T47D (cell line): ENCODE data around the gene EIPR1.

Experiments
- DNase-seq, 2 experiments: peaks; one replicate each; pipeline versions ENCODE4 v3.0.0 to v3.0.0-alpha.2; 2011 to 2012; ENCODE audit warnings: low read depth in 1 of 2, low spot score in 1 of 2
- JUND ChIP-seq: IDR thresholded peaks from 2 replicates; pipeline ENCODE4 v1.6.1; 2012; ENCODE audit warnings: low read depth
- in situ Hi-C: cut with HindIII; loops from 2 replicates; pipeline ENCODE4 v1.10.0; 2016; ENCODE audit warnings: low sequenced_read_pairs, low pct_unique_long_range_greater_than_20kb

EIPR1 gene

DNA sequence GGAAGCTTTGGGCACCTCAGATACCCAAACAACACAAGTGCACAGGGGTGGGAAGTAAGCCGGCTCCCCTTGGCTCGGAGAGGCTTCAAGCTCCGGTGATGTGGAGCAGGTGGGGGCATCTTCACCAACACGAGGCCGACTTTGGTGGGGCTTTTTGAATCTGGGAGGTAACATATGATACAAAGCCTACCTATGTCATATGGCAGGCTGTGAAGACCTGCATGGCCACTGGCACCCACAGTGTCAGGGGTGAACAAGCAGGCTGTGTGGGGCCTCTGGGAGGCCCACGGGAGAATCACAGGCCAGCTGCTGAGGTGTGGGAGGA lies 109.0 kb downstream of the EIPR1 start:
- in situ Hi-C loops = no loop called here
- DNase-seq = no peak
- TF ChIP-seq JUND = no peak

DNA sequence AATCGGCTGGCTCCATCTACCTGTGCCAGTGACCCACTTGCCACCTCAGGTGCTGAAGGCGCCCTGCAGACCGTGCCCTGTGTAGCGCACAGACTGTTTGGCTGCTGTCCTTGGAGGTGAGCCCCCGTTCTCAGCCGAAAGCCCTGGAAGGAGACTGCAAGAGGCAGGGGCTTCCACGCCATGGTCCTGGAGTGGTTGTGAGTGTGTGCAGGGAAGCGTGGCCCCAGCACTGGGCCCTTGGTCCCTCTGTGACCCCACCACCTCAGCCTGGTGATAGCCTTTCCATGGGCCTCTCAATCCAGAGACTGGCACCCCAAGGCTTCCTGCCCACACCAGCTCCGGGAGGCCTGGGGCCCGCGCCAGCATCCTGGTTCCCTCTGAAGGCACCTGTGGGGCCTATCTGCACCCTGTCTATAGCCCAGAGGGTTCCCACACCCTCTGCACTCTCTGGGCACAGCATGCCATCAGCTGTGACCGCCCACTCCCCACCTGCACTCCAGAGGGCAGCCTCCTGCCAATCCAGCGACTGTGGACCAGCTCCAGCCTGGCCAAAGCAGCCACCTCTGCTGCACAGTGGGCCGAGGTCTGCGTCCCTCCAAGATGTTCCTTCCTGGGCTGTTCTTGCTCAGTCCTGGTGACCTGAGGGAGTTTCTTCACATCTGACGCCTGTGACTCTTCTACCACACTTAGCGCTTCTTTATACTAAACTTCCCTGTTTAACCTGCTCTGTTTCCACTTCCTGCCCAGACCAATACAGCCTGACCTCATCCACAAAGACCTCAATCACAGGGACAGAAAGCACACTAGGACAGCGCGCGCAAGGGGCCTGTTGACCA lies 109.5 kb downstream of the EIPR1 start:
- no peak for TF ChIP-seq JUND
- in situ Hi-C loops = no loop called here
- no peak for DNase-seq

- DNase-seq = no peak
These were observed 110.4 kb downstream of the EIPR1 start for GRCh38 chr2:3266925-3267867.

DNA sequence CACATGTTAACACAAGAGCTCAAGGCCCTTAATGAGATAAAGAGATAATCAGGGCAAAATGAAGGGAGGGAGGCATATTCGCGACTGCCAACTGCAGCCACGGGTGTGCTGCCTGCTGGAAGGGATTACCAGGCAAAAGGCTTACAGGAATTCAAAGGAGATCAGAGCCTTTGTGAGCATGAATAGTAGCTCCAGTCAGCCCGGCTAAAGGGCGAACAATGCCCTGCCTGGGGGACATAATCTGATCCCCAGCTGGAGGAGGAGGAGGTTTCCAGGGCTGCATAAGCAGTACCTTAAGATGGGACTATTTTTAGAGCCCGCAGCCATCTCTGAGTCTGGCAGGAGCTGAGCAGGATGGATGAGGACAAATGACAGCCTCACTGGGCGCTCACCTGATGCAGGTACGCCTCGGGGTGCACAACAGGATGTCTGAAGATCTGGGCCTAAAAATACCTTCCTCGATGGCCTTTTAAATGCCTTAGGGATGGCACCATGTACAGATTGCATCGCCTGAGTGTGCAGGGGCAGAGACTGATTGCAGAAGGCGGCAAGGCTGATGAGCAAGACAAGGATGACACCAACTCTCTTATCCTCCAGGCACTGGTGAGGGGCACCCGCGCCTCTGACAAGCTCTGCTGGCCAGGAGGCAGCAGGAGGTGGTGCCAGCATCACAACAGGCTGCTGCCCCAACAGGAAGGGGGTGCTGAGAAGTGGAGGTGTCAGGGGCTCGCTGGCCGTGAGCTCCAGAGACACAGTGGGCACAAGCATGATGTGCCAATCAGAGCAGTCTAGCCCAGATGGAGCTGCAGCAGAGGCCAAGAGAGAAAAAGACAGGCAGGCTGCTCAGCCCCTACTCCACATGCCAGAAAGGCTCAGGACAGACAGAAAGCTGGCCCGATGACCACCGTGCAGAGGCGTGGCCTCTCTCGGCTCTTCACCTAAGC lies 111.4 kb downstream of the EIPR1 start:
- no peak for TF ChIP-seq JUND
- DNase-seq = no peak
- in situ Hi-C loops = no loop called here

More at GRCh38 chr2:3266925-3267867, 110.4 kb downstream of the EIPR1 start:
- in situ Hi-C loops = no loop called here
- no peak for TF ChIP-seq JUND

- no peak for DNase-seq
- in situ Hi-C loops = no loop called here
- TF ChIP-seq JUND = no peak
These were observed 112.1 kb downstream of the EIPR1 start for GRCh38 chr2:3265471-3265870.

DNA sequence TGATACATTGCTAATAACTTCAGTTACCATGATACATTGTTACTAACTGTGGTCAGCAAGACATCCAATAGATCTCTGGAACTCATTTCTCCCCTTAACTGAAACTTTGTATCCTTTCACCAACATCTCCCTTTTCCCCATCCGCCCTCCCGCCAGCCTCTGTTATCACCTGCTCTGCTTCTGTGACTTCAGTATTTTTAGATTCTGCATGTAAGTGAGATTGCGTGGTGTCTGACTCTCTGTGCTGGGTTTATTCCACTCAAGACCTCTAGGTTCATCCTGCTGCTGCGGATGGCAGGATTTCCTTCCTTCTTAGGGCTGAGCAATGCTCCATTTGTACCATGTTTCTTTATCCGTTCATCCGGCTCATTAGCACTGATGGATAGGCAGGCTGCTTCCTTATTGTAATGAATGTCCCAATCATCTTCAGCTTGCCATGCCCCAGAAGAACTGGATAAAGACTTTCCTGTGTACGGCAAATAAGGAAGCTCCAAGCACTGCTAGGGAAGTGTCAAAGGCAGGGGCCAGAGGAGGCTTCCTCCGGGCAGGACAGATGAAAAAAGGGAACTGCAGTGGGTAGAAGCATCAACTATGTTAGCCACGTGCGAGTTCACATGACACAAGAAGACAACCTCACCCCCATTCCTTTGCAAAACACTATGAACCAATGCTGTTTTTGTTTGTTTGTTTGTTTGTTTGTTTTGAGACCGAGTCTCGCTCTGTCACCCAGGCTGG lies 113.4 kb downstream of the EIPR1 start:
- in situ Hi-C loops = no loop called here
- DNase-seq = no peak
- TF ChIP-seq JUND = no peak

DNA sequence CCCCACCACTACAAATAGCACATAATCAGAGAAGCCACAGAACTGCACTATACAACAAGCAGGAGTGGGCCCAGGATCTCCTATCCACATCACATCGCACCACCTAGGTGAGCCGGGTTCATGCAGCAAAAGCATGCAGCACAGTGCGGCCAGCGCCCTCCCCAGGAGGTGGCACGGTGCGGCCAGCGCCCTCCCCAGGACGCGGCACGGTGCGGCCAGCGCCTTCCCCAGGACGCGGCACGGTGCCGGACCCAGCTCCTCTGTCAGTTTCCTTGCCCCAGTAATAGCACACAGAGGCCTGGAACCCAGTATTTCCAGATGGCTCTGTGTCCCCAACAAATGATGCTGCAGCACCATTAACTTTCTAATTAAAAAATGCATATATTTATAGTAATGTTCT lies 114.1 kb downstream of the EIPR1 start:
- no peak for DNase-seq
- in situ Hi-C loops = no loop called here
- no peak for TF ChIP-seq JUND

- in situ Hi-C loops = no loop called here
- no peak for DNase-seq
- TF ChIP-seq JUND = no peak
These were observed 114.9 kb downstream of the EIPR1 start for GRCh38 chr2:3262437-3263388.

GRCh38 chr2:3261511-3261910 lies 116.1 kb downstream of the EIPR1 start:
- in situ Hi-C loops = no loop called here
- no peak for TF ChIP-seq JUND
- no peak for DNase-seq

GRCh38 chr2:3260959-3261358 lies 116.7 kb downstream of the EIPR1 start:
- in situ Hi-C loops = no loop called here
- no peak for DNase-seq
- no peak for TF ChIP-seq JUND

DNA sequence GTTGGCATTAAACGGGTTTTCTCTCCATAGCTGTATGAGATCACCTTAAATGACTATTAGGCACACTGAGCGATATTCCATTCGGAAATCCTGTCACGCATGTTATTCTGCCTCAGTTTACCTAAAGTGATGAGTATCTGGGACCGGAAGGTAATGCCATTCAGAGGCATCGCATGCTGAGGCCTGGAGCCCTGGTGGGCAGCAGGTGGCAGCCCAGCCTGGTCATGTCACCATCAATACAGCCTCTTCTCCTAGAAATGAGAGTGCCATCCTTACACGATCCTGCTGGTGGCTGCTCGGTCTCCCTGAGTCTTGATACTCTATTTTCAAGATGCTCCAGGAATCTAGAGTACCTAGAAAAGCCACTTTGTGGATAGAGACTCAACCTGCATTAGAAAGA lies 119.8 kb downstream of the EIPR1 start:
- in situ Hi-C loops = no loop called here
- no peak for DNase-seq
- no peak for TF ChIP-seq JUND
